DMS153 (cell line): Measurements from ENCODE around the gene GTF2I.
"Not testable (repeated sequence)": the region's sequence is repeated elsewhere in the genome, so short reads cannot be mapped to it uniquely, and the experiment has no call there.

ENCODE experiments used
- DNase-seq: peaks from one replicate; lab custom pipeline; 2025; lab: John Stamatoyannopoulos, UW

Gene GTF2I

DNA sequence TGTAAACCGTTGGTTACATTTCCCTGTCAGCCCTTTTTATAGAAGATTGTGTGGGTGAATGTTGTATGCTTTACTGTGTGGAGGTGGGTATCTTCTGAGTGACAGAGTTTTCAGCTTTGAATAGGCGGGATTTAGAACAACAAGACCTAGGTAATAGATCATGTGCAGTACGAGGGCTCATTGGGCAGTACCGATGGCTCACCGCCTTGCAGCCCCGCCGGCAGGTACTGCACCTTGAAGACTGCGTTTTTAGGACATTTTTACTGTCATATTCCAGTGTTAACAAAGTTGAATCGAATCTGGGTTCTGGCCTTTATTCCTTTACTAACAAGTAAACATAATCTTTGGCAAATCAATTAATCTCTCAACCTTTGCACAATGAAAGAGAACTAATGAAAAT, 60.4 kb downstream of the GTF2I start:
- no peak for DNase-seq

DNA sequence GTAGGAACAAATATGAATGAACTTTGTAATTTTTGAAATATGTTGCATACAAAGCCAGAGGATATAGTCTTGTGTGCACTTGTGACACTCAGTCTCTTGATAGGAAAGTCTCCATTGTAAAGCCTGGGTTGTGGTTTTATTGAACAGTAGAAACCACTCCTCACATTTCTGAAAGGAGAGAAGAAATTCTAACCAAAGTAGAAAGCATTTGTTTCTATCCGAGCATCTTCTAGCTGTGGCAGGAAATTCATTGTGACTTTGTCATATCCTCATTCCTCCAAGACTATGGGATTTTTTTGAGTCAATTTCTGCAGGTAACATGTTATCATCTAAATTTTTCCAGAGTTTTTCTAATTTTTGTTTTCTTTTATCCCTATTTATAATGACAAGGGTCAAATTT, 60.8 kb downstream of the GTF2I start:
- DNase-seq = no peak

DNA sequence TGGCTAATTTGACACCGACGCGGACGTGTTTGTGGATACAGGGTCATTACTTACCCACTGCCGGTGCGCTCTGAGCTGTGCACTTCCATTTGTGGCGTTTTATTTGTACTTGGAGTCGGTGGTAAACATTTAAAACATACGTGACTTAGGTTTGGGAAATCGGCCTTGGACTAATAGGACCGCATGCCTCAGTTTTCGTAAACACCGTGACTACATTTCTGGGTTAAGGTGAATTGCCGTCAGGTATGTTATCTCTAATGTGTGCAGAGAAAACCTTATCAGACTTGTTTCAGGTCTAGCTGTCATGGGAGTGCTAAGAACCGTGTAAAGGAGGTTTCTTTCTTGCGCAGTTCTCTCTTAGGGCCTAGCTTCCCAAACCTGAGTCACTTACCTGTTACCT, 64.6 kb downstream of the GTF2I start:
- no peak for DNase-seq

DNA sequence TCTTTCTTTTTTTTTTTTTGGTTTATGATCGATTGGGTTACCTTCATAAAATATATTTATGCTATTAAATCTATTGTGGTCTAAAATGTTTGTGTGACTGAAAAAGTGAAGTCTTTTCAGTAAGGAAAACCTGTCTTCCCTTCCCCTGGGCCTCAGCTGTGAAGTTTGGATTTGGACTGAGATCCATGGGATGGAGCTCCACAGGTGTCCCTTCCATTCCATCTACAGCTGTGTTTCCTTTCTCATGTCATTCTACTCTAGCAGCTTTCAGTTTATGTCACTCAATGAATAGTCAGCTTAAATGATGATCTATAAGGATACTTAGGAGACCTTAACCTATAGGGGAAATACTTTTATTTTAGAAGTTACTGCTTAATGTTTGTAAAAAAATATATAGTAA, 68.3 kb downstream of the GTF2I start:
- no peak for DNase-seq

DNA sequence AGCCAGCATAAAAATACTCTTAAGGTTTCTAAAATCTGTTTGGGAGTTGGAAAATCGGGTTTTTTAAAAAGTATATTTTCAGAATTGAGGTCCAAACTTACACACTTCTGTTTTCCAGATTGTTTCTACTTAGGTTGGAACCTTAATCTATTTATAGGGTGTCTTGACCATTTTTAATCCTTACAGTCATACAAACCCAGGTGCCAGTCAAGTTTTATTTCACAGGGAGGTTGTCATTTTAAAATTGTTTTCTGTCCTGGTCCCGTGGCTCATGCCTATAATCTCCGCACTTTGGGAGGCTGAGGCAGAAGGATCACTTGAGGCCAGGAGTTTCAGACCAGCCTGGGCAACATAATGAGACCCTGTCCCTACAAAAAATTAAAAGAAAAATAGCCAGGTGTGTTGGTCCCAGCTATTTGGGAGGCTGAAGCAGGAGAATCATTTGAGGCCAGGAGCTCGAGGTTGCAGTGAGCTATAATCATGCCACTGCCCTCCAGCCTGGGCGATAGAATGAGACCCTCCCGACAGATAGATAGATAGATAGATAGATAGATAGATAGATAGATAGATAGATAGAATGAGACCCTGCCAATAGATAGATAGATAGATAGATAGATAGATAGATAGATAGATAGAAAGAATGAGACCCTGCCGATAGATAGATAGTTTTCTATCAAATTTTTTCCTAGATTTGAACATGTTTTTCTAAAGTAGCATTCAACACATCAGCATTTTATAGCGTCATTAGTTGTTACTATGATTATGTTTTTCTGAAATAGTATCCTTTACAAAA, 69.0 kb downstream of the GTF2I start:
- DNase-seq = no peak

DNA sequence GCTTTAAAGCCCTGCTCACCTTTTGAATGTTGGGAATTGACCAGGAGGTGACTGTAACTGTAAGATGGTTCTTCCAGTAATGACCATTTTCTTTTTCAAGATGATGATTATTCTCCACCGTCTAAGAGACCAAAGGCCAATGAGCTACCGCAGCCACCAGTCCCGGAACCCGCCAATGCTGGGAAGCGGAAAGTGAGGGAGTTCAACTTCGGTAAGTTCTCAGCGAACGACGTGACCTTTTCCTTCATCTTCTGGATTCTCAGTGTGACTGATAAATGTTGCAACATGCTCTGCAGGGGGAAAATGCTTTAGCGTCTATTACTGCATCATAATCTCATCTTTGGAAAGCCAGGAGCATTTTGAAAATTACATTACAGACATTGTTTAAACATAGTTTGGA, 71.2 kb downstream of the GTF2I start:
- DNase-seq = not testable (repeated sequence)

DNA sequence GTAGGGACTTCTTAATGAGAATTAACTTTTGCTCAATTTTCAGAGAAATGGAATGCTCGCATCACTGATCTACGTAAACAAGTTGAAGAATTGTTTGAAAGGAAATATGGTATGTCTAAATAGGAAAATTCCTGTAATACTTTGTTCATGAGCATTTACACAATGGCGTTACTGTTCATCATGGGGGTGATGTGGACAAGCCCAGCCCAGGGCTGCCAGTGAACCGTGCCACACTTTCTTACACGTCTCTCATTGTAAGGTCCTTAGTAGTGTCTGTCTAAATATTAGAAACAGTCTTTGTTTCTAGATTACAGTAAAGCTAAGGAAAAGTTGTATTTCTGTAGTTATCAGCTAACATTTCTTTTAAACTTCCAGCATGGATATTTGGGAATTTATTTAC, 72.7 kb downstream of the GTF2I start:
- DNase-seq = not testable (repeated sequence)

DNA sequence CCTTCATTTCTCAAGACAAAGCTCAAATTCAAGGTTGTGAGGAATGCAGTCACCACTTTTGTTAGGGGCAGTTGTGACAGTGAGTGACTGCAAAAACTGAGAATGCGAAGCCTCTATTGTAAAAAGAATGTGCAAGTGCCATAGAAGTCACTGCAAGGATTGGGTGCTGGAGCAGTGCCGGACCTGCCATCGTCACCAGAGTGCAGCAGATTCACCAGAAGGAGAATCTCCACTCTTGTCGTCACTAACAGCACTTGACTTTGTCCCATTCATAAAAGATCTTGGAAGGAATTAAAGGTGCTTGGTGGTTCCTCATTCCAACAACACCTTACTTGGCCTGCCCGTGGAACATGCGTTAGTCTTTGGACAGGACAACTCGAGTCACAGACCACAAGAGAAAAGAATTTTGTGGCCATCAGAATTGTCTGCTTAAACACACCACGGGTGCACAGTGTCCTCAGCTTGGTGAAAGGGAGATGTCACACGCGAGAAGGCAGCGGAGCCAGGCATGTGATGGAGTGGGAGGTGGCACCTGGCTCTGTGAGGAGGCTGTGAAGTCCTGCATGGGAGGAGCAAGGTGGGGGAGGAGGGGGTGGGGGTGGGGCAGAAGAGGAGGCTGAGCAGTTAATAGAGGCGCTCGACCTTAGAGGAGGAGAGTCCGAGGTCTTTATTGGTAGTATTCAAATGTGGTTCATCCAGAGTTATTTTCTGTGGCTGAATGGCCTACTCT, 82.6 kb downstream of the GTF2I start:
- not testable (repeated sequence) for DNase-seq

DNA sequence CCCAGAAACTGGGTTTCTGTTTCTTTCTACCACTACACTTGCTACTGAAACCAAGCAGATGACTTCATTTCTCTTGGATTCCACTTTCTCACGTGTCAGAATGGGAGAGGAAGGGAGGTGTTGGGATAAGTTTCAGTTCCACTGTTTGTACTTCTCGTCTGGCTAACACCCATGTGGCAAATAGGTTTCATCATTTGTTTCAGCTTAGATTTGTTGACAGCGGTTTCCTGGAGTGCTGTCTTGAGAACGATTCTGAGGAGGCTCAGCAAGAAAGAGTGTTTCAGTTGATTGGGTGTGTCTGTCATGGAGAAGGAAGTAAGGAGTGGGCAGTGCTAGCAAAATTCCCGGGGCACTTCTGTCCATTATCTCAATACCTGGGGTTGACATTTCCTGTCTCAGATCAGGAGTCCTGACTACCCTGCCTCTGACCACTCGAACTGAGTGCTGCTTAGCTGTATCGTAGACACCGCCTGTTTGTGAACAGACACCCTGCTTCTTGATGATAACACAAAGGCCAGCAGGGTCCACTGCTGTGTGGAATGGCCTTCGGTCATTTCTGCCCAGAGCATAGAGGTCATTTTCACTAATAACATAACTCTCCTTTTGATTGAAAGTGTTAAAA, 86.5 kb downstream of the GTF2I start:
- DNase-seq = not testable (repeated sequence)

DNA sequence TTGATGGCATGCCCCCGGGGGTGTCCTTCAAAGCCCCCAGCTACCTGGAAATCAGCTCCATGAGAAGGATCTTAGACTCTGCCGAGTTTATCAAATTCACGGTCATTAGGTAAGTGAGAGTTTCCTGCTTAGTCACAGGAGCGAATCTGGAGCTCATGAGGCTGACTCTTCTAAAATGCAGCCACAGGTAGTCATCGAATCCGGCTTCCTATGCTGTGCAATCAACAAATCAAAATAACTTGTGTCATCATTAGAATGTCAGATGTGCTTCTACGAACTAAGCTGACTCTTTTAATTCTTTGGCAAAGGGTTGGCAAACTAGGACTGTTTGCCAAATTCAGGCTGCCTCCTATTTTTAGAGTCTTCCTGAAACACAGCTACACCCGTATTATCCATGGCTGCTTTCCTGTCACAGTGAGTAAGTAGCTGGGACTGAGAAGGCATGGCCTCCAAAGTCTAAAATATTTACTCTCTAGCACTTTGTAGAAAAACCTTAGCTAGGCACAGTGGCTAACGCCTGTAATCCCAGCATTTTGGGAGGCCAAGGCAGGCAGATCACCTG, 96.5 kb downstream of the GTF2I start:
- not testable (repeated sequence) for DNase-seq

DNA sequence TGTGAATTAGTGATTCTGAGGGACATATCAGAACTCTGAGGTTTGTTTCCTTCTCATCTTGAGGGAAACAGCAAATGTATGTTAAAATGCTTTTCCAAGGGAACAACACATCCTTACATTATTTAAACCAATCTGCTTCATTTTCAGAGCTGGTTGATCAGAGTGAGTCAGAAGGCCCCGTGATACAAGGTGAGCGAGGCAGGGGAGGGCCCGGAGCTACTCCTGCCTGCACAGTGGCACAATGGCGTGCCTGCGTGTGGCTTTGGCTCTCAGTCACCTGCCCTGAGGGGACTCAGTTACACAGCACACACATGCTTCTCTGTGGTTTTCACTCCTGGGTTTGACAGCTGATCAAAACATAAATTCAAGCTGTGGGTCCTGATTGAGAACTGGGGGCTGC, 99.2 kb downstream of the GTF2I start:
- not testable (repeated sequence) for DNase-seq

DNA sequence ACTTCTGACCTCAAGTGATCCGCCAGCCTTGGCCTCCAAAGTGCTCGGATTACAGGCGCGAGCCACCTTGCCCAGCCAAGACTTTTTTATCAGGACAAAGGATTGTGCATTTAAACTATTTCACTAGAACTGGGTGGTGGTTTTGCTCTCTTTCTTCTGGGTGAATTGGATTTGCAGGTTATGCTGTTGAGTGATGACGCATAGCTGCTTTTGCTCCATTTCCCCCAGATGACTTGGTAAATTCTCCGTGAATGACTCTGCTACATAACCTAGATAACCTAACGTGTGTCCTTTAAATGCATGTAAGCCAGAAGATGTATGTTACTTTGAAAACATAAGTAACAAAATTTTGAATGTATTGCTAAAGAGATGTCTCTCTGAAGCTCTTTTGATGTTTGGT, 100.8 kb downstream of the GTF2I start:
- not testable (repeated sequence) for DNase-seq

DNA sequence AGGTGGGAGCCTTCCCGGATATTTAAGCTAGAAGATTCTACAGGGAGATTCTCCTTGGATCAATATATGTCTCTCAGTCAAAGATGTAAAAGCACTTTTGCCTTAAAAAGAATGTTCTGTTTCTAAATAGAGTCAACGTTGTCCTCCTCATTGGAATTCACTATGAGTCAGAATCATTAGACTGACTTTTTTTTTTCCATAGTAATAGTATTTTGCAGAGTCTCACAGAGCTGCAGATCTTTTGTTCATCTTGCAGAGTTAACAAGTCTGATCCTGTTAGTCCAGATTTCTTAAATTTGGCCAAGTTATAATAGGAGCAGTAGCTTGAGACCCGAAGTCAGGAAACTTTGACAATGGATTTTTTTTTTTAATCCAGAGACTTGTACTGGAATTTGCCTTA, 101.5 kb downstream of the GTF2I start:
- DNase-seq = not testable (repeated sequence)

DNA sequence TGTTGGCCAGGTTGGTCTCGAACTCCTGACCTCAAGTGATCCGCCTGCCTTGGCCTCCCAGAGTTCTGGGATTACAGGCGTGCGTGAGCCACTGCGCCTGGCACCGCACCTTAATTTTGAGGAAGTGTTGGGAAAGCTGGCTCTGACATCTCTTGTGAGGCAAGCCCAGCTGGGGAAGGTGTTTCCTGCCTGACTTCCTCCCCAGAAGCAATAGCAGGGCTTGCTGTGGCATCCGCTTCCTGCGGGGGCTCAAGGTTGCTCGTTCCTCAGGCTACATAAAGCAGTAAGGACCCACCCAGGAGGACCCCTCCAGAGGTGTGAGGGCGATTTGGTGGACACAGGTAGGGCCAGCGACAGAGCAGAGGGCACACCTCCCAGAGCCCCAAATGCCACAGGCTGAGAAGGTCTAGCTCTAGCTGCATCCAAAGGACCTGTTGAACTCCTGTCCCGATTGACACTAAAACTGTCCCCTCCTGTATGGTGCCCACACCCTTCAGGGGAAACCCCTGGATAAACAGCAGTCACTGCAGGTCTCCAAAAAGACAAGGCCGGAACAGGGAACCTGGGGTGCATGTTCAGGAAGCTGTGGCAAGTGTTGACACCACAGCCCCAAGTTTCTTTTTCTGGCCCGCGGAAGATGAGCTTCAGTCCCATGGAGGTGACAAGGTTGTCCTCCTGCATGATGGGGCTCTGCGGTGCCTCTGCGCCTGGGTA, 107.8 kb downstream of the GTF2I start:
- DNase-seq = not testable (repeated sequence)

DNA sequence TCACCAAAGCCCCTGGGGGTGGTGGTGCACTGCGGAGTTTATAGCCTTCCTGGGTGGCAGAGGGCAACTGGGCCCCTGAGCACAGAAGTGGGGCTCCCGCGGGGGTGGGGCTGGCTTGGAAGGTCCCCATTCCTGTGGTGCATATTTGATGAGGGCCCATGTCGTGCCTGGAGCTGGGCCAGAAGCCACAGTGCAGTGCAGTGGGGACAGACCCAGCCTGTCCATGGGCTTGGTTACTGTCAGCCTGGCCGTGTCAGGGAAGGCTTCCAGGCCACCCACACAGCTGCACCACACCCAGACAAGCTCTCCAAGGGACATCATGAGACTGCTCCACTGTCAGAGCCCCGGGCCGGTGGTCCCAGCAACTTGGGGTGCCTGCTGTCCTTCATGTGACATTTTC, 109.0 kb downstream of the GTF2I start:
- not testable (repeated sequence) for DNase-seq

DNA sequence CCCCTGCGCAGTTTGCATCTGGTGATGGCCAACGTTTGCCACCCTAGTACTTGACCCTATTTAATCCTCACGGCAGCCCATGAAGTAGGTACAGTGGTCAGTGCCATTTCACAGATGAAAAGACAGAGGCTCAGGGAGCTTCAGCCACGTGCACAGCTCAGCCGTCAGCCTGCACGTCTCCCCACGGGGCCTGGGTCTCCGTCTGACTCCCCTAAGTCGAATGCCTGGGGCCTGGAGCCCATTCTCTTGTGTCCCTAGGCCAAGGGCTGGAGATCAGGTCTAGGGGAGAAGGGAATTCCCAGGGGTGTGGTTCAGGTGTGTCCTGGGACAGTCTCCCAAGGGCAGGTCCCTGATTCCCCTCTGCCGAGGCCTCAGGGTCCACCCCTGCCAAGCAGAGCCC, 109.5 kb downstream of the GTF2I start:
- not testable (repeated sequence) for DNase-seq

DNA sequence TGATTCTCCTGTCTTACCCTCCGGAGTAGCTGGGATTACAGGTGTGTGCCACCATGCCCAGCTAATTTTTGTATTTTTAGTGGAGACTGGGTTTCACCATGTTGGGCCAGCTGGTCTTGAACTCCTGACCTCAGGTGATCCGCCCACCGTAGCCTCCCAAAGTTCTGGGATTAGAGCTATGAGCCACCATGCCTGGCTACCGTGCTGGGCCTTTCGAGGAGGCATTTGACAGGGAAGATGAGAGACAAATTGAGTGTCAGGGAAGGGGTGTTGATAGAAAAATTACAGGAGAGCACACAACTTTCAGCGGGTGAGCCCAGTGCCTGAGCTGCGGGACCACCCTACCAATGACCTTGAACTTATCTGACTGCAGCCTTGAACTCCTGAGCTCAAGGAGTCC, 112.5 kb downstream of the GTF2I start:
- DNase-seq = not testable (repeated sequence)

DNA sequence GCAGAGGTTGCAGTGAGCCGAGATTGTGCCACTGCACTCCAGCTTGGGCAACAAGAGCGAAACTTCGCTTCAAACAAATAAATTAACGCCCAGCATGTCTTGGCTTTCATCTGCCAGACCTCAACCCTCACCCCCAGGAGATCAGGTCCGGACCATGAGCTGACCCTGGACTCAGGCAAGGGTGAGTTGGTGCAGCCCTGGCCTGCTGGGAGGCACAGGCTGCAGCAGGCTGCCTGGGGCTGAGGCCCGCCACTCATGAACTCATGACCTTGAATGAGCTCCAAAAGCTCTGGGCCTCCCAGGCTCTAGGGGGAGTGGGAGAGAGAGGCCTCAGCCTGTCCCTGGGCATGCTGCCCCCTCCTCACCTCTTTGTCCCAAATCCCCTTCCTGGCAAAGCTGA, 114.6 kb downstream of the GTF2I start:
- DNase-seq = not testable (repeated sequence)

DNA sequence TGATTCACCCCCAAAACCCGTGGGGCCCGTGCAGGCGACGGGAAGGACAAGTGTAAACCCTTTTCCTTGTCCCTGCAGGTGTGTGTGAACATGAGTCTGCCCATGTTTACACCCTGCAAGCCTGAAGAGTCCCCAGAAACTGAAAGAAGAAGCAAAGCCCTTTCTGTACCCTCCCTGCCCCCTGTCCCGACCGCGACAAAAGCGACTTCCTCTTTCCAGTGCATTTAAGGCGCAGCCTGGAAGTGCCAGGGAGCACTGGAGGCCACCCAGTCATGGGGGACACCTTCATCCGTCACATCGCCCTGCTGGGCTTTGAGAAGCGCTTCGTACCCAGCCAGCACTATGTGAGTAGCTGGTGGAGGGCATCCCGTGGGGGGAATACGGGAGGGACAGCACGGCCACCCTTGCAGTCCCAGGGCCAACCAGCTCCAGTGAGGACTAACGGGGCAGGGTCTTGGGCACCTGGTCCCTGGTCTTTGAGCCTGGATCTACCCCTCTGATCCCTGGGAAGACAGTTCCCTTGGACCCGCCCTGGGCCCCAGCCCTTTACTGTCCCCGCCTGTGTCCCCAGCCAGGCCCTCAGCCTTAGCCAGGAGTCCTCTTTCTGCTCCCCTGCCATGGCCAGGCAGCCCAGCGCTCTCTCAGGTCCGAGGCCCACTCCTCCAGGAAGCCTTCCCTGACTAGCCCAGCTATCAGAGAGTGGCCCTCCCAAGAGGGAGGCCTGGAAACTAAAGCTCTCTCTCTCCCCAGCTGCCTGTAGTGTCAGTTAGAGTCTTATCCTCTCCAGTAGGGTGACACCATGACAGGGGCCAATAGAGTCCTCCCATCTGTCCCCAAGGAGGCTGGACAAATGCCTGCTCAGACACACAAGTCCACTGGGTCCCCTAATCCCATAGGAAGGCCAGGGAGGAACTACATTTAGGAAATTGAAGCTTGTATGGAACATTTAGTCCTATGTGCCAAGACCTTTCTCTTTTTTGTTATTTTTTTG, 116.5 kb downstream of the GTF2I start, which contains the start of gene NCF1:
Gene NCF1 (plus strand): TSS at position 252 of the 991 bp plus-strand sequence. CDS start 21 bp downstream, at position 273.
- not testable (repeated sequence) for DNase-seq

DNA sequence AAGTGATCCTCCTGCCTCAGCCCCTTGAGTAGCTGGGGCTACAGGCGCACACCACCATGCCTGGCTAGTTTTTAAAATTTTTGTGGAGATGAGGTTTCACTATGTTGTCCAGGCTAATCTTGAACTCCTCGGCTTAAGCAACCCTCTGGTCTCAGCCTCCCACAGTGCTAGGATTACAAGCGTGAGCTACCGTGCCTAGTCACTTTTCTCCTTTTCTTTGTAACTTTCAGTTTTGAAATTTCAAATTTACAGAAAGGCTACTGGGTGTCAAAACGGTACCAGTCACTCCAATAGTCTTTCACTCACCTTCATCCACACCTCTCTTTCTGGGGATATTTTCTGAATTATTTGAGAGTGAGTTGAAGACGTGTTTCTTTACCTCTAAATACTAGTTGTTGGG, 117.6 kb downstream of the GTF2I start:
- DNase-seq = not testable (repeated sequence)

DNA sequence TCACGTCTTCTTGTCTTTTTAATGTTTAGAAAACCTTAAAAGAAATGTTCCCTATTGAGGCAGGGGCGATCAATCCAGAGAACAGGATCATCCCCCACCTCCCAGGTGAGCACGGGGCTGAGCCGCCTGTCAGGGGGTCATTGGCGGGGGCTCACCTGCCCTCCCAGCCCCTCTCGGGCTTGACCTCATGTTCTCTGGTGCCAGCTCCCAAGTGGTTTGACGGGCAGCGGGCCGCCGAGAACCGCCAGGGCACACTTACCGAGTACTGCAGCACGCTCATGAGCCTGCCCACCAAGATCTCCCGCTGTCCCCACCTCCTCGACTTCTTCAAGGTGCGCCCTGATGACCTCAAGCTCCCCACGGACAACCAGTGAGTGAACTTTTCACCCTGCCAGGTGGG, 121.5 kb downstream of the GTF2I start:
- not testable (repeated sequence) for DNase-seq
